ENCODE data around the gene CCDC78.

CCDC78 gene

DNA sequence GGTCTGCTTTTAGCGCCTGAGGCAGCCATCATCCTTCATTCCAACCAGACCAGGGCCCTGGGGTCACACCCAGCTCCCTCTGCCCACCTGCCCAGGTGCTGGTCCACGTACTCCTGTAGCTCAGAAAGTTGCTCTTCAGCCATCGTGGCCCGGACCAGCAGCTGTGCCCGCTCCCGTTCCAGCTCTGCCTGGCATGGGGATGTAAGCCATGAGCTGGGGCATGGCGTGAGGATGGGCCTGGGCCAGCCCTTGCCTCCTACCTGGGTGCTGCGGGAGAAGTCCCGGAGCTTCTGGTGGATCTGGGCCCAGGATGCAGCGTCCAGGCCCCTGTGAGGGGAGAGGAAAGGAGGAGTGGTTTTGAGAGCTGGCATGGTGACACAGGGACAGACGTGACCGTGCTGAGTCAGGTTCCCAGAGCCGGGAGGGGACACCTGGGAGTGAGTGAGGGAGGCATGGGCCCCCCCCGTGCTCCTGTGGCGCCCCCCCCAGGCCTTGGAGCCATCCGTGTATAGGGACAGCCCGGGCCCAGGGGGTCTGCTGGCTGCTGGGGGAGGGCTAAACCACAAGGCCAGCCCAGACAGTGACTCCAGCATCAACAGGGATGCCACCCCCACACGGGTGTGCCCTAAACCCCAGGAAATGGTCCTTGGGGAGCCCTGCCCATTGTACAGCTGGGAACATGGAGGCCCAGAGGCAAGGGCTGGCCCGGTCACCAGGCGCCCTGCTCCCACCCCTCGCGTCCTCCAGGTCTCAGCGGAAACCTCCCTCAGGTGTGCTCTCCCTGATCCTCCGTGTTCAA lies 3.2 kb downstream of the CCDC78 start:
- DNase-seq, result no peak

- no peak for DNase-seq
Measured at GRCh38 chr16:721765-722540, 4.3 kb downstream of the CCDC78 start.

- DNase-seq, result peak; percentile 89 to 91
Measured at GRCh38 chr16:720990-721764, 5.1 kb downstream of the CCDC78 start, which contains the start of gene ANTKMT. Gene ANTKMT (plus strand): TSS chr16:721146. CDS start chr16:721275, 129 bp downstream.

- DNase-seq, result peak in 1 of 2 experiments; percentile 38
Measured at GRCh38 chr16:720447-720989, 5.7 kb downstream of the CCDC78 start.

DNA sequence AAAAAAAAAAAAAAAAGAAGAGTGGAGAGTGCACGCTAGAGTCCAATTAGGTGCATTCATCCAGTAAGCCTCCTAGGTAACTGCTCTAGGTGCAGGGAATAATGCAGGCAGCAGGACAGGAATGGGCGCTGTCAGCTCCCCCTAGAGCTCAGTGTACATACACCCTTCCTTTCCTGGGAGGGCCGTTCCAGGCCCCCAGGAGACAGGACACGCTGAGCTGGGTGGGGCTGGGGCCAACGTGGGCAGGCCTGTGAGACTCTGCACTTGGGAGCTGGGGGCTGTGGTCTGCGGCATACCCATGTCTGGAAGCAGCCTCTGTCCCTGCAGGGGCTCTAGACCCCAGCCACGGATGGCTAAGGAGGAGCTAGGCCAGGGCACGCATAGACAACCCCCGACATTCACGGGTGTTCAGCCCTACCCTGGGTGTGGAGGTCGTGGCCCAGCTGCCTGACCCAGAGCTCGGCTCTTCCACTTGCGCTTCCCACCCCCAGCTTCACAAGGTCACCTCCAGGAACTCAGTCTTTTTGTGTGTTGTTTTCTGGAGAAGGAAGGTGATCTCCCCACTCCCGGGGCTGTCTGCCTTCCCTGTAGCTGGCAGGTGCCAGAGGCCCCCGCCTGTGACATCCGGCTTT lies 6.3 kb downstream of the CCDC78 start:
- no peak for DNase-seq

GRCh38 chr16:718922-719321 lies 7.3 kb downstream of the CCDC78 start:
- DNase-seq, result no peak

GRCh38 chr16:718389-718788 lies 7.9 kb downstream of the CCDC78 start:
- DNase-seq, result no peak

- no peak for DNase-seq
Measured at GRCh38 chr16:717450-718245, 8.6 kb downstream of the CCDC78 start.

DNA sequence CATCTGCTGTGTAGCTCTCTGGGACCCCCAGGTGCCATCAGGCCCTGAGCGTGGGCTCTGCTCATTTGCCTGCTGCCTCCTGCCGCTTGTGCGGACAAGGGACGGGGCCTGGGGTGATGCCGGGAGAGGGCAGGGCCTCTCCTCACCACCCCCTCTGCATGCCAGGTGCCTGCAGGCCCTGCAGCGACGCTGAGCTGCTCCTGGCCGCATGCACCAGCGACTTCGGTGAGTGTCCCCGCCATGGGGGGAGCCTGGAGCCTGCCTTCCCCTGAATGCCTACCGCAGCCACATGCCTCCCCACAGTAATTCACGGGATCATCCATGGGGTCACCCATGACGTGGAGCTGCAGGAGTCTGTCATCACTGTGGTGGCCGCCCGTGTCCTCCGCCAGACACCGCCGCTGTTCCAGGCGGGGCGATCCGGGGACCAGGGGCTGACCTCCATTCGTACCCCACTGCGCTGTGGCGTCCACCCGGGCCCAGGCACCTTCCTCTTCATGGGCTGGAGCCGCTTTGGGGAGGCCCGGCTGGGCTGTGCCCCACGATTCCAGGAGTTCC lies 9.4 kb downstream of the CCDC78 start:
- DNase-seq, result no peak

DNA sequence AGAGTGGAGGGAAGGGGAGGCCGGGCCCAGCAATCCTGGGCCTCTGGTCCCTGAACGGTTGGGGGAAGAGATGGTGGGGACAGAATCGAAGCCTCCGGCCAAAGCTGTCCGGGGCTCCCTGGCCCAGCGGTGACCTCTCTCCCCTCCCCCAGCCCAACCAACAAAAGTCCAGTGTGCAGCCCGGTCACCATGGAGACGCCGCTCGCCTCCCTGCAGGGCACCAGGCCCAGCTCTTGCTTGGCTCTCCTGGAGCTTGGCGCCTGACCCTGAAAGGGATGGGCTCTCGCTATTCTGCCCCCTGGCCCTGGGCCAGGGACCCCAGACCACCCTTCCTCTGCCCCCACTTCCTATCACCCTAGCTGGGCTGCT lies 10.1 kb downstream of the CCDC78 start:
- no peak for DNase-seq

DNA sequence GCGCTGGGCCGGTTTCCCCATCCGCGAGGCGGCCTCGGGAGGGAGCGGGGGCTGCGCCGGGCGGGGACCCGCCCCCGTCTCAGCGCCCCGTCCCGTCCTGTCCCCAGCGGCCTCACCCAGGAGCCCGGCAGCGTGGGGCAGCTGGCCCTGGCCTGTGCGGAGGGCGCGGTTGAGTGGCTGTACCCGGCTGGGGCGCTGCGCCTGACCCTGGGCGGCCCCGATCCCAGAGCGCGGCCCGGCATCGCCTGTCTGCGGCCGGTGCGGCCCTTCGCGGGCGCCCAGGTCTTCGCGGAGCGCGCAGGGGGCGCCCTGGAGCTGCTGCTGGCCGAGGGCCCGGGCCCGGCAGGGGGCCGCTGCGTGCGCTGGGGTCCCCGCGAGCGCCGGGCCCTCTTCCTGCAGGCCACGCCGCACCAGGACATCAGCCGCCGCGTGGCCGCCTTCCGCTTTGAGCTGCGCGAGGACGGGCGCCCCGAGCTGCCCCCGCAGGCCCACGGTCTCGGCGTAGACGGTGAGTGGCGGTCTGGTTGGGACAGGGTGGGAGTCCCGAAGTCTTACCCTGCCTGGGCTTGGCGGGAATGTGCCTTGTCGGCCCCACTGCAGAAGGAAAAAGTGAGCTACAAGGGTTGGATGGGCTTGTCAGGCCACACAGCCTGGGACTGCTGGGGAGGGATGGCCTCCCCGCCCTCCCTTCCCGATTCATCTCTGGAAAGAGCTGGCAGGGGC lies 10.6 kb downstream of the CCDC78 start:
- no peak for DNase-seq

DNA sequence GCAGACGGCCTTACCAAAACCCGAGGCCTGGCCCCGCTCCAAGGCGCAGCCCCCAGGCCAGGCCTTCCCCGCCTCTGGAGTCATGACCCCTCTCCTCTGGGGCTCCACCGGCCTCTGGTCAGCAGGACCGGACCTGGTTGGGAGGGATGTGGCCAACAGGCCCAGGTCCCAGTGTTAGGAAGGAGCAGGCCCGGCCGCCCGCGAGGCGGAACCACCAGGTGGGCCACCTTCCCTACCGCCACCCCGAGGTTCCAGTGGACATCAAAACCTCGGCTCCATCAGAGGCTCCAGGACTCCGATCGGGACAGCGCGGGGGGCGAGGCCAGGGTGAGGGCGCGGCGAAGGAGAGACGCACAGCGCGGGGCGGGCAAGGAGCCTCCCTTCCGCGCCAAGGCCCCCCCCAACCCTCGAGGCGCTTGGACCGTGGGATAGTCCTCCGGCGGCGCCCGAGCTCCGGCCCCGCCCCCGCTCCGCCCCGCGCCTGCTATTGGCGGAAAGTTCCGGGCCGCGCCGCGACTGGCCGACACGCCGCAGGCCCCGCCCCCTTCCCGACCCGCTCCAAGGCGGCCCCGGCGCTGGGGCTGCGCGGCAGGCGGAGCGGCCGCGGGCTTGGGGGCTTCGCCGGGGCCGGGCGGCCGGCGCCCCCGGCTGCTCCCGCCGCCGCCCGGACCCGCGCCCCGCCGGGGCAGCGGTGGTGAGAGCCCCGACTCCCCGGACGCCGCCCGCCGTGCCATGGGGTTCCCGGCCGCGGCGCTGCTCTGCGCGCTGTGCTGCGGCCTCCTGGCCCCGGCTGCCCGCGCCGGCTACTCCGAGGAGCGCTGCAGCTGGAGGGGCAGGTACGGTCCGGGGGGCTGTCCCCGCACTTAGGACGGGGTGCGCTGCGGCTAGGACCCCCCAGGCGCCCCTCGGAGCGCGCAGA lies 11.4 kb downstream of the CCDC78 start, which contains the start of gene METRN:
Gene METRN (plus strand): TSS at position 561 of the 919 bp plus-strand sequence. CDS start 172 bp downstream, at position 733.
- peak; percentile 60 to 83 for DNase-seq

- no peak for DNase-seq
Measured at GRCh38 chr16:714079-714478, 12.2 kb downstream of the CCDC78 start.

GRCh38 chr16:712740-713250 lies 13.4 kb downstream of the CCDC78 start:
- DNase-seq, result peak in 1 of 2 experiments; percentile 24

DNA sequence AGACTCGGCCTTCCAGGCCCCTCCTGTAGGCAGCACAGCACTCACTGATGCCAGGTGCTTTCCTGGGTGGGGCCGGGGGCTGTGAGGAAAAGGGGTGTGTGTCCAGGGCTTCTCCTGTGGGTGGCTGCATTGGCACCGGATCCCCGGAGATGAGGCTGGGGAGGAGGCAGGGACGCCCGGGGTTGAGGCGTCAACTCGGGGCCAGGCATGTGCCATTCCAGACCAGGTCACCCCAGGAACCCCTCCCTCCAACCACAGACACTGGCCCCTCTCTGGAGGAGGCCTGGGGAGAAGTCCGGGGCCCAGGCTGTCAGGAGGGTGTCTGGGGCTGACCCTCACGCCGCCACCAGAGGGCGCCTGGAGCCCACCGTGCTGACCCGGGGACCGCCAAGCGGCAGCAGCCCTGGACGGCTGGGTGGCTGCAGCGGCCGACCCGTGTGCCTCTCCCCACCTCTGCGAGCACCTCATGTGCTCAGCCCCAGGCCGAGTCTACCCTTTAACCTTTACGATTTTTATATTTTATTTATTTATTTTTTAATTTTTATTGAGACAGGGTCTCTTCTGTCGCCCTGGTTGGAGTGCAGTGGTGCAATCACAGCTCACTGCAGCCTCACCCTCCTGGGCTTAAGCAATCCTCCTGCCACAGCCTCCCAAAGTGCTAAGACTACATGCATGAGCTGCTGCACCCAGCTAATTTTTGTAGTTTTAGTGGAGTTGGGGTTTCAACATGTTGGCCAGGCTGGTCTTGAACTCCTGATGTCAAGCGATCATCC lies 14.5 kb downstream of the CCDC78 start:
- peak; percentile 56 to 70 for DNase-seq

GRCh38 chr16:711084-711483 lies 15.2 kb downstream of the CCDC78 start:
- no peak for DNase-seq

DNA sequence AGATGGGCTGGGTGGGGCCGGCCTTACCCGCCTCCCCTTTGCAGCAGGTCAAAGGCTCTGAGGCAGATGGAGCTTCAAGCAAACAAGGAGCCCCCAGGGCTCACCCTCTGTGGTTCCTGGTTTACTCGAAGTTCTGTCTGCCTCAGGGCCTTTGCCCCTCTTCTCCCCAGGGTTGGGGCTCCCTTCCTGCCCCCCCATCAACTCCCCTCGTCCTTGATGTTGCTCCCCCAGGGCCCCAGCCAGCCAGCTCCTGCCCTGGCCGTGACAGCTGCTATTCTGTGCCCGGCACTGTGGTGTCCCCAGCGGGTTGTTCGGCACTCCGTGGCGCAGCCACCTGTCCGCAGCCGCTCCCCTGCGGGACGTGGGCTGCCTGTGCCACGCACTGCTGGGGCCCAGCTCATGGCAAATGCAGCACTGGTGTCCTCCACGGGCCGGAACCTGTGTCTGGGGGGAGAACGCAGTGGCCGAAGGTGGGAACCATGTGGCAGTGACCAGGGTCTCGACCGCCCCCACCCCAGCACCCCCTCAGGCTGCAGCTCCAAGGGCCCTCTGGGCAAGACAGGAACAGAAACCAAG lies 15.7 kb downstream of the CCDC78 start:
- no peak for DNase-seq
